ENCODE results near the gene FCGBP.

The FCGBP gene

GRCh38 chr19:39969266-39969665, 34.8 kb upstream of the FCGBP start:
- TF ChIP-seq TAF1 (IDR thresholded peaks at IDR 0.05; ENCODE audit: borderline replicate concordance, insufficient read depth, low read length) (no peak), FOXP2 (optimal IDR thresholded peaks at IDR 0.05; ENCODE audit: borderline replicate concordance, extremely low read depth, extremely low read length, insufficient read depth) (no peak), POLR2AphosphoS5 (IDR thresholded peaks at IDR 0.05; ENCODE audit: low read depth, low read length) (no peak), SIN3A (IDR thresholded peaks at IDR 0.05; ENCODE audit: borderline replicate concordance, insufficient read depth, low read length) (no peak)
- TF ChIP-seq, protein P1, sequence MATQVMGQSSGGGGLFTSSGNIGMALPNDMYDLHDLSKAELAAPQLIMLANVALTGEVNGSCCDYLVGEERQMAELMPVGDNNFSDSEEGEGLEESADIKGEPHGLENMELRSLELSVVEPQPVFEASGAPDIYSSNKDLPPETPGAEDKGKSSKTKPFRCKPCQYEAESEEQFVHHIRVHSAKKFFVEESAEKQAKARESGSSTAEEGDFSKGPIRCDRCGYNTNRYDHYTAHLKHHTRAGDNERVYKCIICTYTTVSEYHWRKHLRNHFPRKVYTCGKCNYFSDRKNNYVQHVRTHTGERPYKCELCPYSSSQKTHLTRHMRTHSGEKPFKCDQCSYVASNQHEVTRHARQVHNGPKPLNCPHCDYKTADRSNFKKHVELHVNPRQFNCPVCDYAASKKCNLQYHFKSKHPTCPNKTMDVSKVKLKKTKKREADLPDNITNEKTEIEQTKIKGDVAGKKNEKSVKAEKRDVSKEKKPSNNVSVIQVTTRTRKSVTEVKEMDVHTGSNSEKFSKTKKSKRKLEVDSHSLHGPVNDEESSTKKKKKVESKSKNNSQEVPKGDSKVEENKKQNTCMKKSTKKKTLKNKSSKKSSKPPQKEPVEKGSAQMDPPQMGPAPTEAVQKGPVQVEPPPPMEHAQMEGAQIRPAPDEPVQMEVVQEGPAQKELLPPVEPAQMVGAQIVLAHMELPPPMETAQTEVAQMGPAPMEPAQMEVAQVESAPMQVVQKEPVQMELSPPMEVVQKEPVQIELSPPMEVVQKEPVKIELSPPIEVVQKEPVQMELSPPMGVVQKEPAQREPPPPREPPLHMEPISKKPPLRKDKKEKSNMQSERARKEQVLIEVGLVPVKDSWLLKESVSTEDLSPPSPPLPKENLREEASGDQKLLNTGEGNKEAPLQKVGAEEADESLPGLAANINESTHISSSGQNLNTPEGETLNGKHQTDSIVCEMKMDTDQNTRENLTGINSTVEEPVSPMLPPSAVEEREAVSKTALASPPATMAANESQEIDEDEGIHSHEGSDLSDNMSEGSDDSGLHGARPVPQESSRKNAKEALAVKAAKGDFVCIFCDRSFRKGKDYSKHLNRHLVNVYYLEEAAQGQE (IDR thresholded peaks at IDR 0.05; ENCODE audit: insufficient read depth in 1 of 2, low read depth in 2 of 2, low read length in 2 of 2): no peak

DNA sequence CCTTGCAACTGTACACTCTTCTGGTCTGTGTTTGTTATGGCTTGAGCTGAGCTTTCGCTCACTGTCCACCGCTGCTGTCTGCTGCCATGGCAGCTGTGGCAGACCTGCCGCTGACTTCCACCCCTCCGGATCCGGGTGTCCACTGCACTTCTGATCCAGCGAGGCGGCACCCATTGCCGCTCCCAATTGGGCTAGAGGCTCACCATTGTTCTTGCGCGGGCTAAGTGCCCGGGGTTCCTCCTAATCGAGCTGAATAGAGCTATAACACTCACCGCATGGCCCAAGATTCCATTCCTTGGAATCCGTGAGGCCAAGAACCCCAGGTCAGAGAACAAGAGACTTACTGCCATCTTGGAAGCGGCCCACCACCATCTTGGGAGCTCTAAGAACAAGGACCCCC, 34.4 kb upstream of the FCGBP start:
- TF ChIP-seq POLR2AphosphoS5 (IDR thresholded peaks at IDR 0.05; ENCODE audit: low read depth, low read length) (no peak), SIN3A (IDR thresholded peaks at IDR 0.05; ENCODE audit: borderline replicate concordance, insufficient read depth, low read length) (no peak), FOXP2 (optimal IDR thresholded peaks at IDR 0.05; ENCODE audit: borderline replicate concordance, extremely low read depth, extremely low read length, insufficient read depth) (no peak), TAF1 (IDR thresholded peaks at IDR 0.05; ENCODE audit: borderline replicate concordance, insufficient read depth, low read length) (no peak)
- TF ChIP-seq, protein P1 (IDR thresholded peaks at IDR 0.05; ENCODE audit: insufficient read depth in 1 of 2, low read depth in 2 of 2, low read length in 2 of 2): no peak

GRCh38 chr19:39967561-39967960, 33.1 kb upstream of the FCGBP start:
- TF ChIP-seq POLR2AphosphoS5 (IDR thresholded peaks at IDR 0.05; ENCODE audit: low read depth, low read length): no peak
- TF ChIP-seq, protein P1 (IDR thresholded peaks at IDR 0.05; ENCODE audit: insufficient read depth in 1 of 2, low read depth in 2 of 2, low read length in 2 of 2): no peak
- TF ChIP-seq TAF1 (IDR thresholded peaks at IDR 0.05; ENCODE audit: borderline replicate concordance, insufficient read depth, low read length): no peak

GRCh38 chr19:39966617-39967016, 32.2 kb upstream of the FCGBP start:
- TF ChIP-seq POLR2AphosphoS5 (IDR thresholded peaks at IDR 0.05; ENCODE audit: low read depth, low read length): no peak
- TF ChIP-seq, protein P1 (IDR thresholded peaks at IDR 0.05; ENCODE audit: insufficient read depth in 1 of 2, low read depth in 2 of 2, low read length in 2 of 2): no peak
- no peak for TF ChIP-seq FOXP2 (optimal IDR thresholded peaks at IDR 0.05; ENCODE audit: borderline replicate concordance, extremely low read depth, extremely low read length, insufficient read depth)
- no peak for TF ChIP-seq SIN3A (IDR thresholded peaks at IDR 0.05; ENCODE audit: borderline replicate concordance, insufficient read depth, low read length)
- TF ChIP-seq TAF1 (IDR thresholded peaks at IDR 0.05; ENCODE audit: borderline replicate concordance, insufficient read depth, low read length): no peak

DNA sequence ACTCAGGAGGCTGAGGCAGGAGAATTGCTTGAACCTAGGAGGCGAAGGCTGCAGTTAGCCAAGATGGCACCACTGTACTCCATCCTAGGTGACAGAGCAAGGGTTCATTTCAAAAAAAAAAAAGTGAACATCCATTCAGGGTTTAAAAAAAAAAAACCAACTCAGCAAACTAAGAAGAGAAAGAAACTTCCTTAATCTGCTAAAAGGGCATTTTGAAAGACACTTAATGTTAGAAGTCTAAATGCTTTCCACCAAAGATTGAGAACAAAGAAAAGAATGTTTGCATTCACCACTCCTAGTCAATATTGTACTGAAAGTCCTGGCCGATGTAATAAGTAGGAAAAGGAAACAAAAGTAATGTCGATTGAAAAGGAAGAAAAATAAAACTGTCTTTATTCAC, 29.5 kb upstream of the FCGBP start:
- TF ChIP-seq SIN3A (IDR thresholded peaks at IDR 0.05; ENCODE audit: borderline replicate concordance, insufficient read depth, low read length) (no peak), FOXP2 (optimal IDR thresholded peaks at IDR 0.05; ENCODE audit: borderline replicate concordance, extremely low read depth, extremely low read length, insufficient read depth) (no peak), TAF1 (IDR thresholded peaks at IDR 0.05; ENCODE audit: borderline replicate concordance, insufficient read depth, low read length) (no peak)
- TF ChIP-seq, protein P1 (IDR thresholded peaks at IDR 0.05; ENCODE audit: insufficient read depth in 1 of 2, low read depth in 2 of 2, low read length in 2 of 2): no peak

Measured in PFSK-1 (cell line).